ENCODE results near the gene CSK.

- TF ChIP-seq CTCF (conservative IDR thresholded peaks at IDR 0.05; ENCODE audit: low read depth, low read length) (no peak), EZH2 (IDR thresholded peaks at IDR 0.05; ENCODE audit: borderline replicate concordance, low read depth, low read length, poor library complexity, severe bottlenecking) (no peak)
Observed at GRCh38 chr15:74788683-74789151, 6.8 kb downstream of the CSK start.
